Measurements from ENCODE around the gene ARFIP1. TPM values are rescaled to one million over a fixed set of nuclear protein-coding genes. Genes with fewer than 3 reads are reported as not detected.

The ARFIP1 gene
- total RNA-seq, 3 donors from 2014 or later (not counting 1 experiment from before 2014, with no cell fraction given) = 13.7 to 20.6 (median 14.6) TPM

GRCh38 chr4:152957437-152958171 lies 177.8 kb downstream of the ARFIP1 start:
- Mint-ChIP-seq H3K4me1 (peaks cover 26 to 36% of the 10 kb centered on the region in 2 donors), H3K27me3 (ENCODE audit: low read depth in 2 of 2) (no peaks in the 10 kb centered on the region), H3K27ac (peak overlapping the region; percentile 82 to 93), H3K4me3 (peak overlapping the region; percentile 85), H3K36me3 (no peaks in the 10 kb centered on the region), H3K9me3 (no peaks in the 10 kb centered on the region)
- Histone ChIP-seq H3K4me1 (ENCODE audit: control insufficient read depth, insufficient read depth, low read length) (peaks cover 20% of the 10 kb centered on the region), H3K36me3 (ENCODE audit: control insufficient read depth, insufficient read depth, low read length) (no peaks in the 10 kb centered on the region), H3K9me3 (ENCODE audit: control insufficient read depth, insufficient read depth, low read length) (no peaks in the 10 kb centered on the region), H3K27me3 (ENCODE audit: control insufficient read depth, insufficient read depth, low read length) (no peaks in the 10 kb centered on the region), H3K4me3 (ENCODE audit: low read length) (no peak overlapping the region), H3K27ac (ENCODE audit: low read length) (peak overlapping the region; percentile 26)
- TF ChIP-seq, protein P1, sequence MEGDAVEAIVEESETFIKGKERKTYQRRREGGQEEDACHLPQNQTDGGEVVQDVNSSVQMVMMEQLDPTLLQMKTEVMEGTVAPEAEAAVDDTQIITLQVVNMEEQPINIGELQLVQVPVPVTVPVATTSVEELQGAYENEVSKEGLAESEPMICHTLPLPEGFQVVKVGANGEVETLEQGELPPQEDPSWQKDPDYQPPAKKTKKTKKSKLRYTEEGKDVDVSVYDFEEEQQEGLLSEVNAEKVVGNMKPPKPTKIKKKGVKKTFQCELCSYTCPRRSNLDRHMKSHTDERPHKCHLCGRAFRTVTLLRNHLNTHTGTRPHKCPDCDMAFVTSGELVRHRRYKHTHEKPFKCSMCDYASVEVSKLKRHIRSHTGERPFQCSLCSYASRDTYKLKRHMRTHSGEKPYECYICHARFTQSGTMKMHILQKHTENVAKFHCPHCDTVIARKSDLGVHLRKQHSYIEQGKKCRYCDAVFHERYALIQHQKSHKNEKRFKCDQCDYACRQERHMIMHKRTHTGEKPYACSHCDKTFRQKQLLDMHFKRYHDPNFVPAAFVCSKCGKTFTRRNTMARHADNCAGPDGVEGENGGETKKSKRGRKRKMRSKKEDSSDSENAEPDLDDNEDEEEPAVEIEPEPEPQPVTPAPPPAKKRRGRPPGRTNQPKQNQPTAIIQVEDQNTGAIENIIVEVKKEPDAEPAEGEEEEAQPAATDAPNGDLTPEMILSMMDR (IDR thresholded peaks at IDR 0.05) = no peak
- intact Hi-C loops (cut with micrococcal nuclease) = no loop called here
- peak; percentile 7 to 33 for DNase-seq
- ATAC-seq = peak; percentile 86 to 90 (median 88)
- 43% methylated on average over 11 of the region's 11 CpGs for WGBS (ENCODE audit: insufficient coverage)

- no peaks in the 10 kb centered on the region for H3K9me3 ChIP-seq (ENCODE audit: control insufficient read depth, insufficient read depth, low read length)
- H3K27ac Mint-ChIP-seq = peak overlapping the region in 1 of 2 donors; percentile 93
- DNase-seq = no peak
- peaks cover 20% of the 10 kb centered on the region for H3K4me1 ChIP-seq (ENCODE audit: control insufficient read depth, insufficient read depth, low read length)
- ATAC-seq = no peak
- no CpG with 5 or more reads among the region's 2 CpGs for WGBS (ENCODE audit: insufficient coverage)
- H3K4me3 ChIP-seq (ENCODE audit: low read length) = no peak overlapping the region
- no peaks in the 10 kb centered on the region for H3K27me3 ChIP-seq (ENCODE audit: control insufficient read depth, insufficient read depth, low read length)
- TF ChIP-seq, protein P1 (IDR thresholded peaks at IDR 0.05) = no peak
- intact Hi-C loops (cut with micrococcal nuclease) = no loop called here
- H3K36me3 Mint-ChIP-seq = no peaks in the 10 kb centered on the region
- H3K27ac ChIP-seq (ENCODE audit: low read length) = no peak overlapping the region
- H3K36me3 ChIP-seq (ENCODE audit: control insufficient read depth, insufficient read depth, low read length) = no peaks in the 10 kb centered on the region
- no peaks in the 10 kb centered on the region for H3K27me3 Mint-ChIP-seq (ENCODE audit: low read depth in 2 of 2)
- no peaks in the 10 kb centered on the region for H3K9me3 Mint-ChIP-seq
- no peak overlapping the region for H3K4me3 Mint-ChIP-seq
- peaks cover 26 to 36% of the 10 kb centered on the region in 2 donors for H3K4me1 Mint-ChIP-seq
These were observed 179.3 kb downstream of the ARFIP1 start for GRCh38 chr4:152959080-152959479.

DNA sequence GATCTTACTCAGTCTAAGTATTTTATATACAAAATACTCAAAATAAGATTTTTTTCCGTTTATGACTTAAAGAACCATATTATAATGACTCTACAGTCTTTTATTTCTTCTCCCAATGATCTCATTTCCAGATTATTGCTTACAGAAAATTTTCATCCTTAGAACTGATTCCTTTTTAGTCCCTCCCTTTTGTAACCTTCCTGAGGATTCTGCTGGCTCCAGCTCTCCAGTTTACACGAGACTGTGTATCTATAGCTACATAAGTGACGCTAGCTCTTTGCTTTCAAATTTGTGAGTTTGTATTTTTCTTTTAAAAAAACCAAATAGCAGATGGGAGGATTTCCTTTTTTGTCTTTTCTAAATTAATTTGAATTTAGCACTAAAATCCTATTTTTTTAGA lies 180.3 kb downstream of the ARFIP1 start:
- H3K4me1 Mint-ChIP-seq = peaks cover 26 to 36% of the 10 kb centered on the region in 2 donors
- no peaks in the 10 kb centered on the region for H3K9me3 ChIP-seq (ENCODE audit: control insufficient read depth, insufficient read depth, low read length)
- ATAC-seq (no peak), DNase-seq (no peak)
- H3K36me3 Mint-ChIP-seq = no peaks in the 10 kb centered on the region
- TF ChIP-seq, protein P1 (IDR thresholded peaks at IDR 0.05) = no peak
- no peak overlapping the region for H3K4me3 Mint-ChIP-seq
- H3K27me3 Mint-ChIP-seq (ENCODE audit: low read depth in 2 of 2) = no peaks in the 10 kb centered on the region
- H3K27ac Mint-ChIP-seq = no peak overlapping the region
- H3K4me1 ChIP-seq (ENCODE audit: control insufficient read depth, insufficient read depth, low read length) = peaks cover 20% of the 10 kb centered on the region
- no peaks in the 10 kb centered on the region for H3K36me3 ChIP-seq (ENCODE audit: control insufficient read depth, insufficient read depth, low read length)
- no peaks in the 10 kb centered on the region for H3K27me3 ChIP-seq (ENCODE audit: control insufficient read depth, insufficient read depth, low read length)
- WGBS (ENCODE audit: insufficient coverage) = 100% methylated on average over 2 of the region's 3 CpGs
- no peak overlapping the region for H3K27ac ChIP-seq (ENCODE audit: low read length)
- intact Hi-C loops (cut with micrococcal nuclease) = no loop called here
- H3K9me3 Mint-ChIP-seq = no peaks in the 10 kb centered on the region
- no peak overlapping the region for H3K4me3 ChIP-seq (ENCODE audit: low read length)

All from natural killer cell (primary cell).